ENCODE results near the gene UST.

UST gene

DNA sequence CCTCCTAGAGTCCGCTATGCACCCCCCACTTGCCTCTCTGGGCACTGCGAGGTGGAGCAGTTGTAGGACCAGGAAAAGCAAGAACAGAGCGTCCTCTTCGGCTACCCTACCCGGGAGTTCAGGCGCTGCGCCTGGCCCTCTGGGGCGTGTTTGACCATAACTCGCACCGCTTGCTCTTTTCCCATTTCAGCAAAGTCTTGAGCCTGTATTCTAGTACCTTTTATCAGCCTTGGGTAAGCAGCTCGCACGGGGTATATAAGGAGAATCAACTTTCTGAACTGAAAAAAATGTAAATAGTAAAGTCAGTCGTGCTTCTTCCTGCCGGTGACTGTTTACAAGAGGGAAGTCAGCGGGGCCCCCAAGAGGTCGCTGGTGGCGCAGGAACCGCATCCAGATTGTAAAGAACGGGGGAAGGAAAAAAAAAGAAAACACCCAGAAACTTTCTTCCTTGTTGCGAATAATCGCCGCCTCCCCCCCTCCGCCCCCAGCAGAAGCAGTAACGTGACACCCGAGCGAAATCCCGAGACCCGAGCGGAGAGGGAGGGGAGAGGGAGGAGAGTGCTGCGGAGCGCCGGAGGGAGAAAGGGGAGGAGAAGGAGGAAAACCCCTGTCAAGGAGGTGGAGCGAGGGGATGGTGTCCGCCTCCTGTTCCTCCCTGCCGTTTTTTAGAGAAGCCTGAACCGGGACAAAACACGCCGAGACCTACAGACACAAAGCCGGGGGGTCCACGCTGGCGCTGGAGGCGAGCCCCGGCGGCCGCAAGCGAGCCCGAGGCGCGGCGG, at the start of gene UST:
Gene UST (plus strand): TSS at position 668 of the 782 bp plus-strand sequence. CDS start 401 bp downstream, outside the sequence.
- peak within 1 kb of the TSS; percentile 45 for H3K27ac ChIP-seq
- no peak for TF ChIP-seq ZFX (IDR thresholded peaks at IDR 0.05; ENCODE audit: borderline replicate concordance)
- TF ChIP-seq, protein P1, sequence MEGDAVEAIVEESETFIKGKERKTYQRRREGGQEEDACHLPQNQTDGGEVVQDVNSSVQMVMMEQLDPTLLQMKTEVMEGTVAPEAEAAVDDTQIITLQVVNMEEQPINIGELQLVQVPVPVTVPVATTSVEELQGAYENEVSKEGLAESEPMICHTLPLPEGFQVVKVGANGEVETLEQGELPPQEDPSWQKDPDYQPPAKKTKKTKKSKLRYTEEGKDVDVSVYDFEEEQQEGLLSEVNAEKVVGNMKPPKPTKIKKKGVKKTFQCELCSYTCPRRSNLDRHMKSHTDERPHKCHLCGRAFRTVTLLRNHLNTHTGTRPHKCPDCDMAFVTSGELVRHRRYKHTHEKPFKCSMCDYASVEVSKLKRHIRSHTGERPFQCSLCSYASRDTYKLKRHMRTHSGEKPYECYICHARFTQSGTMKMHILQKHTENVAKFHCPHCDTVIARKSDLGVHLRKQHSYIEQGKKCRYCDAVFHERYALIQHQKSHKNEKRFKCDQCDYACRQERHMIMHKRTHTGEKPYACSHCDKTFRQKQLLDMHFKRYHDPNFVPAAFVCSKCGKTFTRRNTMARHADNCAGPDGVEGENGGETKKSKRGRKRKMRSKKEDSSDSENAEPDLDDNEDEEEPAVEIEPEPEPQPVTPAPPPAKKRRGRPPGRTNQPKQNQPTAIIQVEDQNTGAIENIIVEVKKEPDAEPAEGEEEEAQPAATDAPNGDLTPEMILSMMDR (IDR thresholded peaks at IDR 0.05) = peak; percentile 29

DNA sequence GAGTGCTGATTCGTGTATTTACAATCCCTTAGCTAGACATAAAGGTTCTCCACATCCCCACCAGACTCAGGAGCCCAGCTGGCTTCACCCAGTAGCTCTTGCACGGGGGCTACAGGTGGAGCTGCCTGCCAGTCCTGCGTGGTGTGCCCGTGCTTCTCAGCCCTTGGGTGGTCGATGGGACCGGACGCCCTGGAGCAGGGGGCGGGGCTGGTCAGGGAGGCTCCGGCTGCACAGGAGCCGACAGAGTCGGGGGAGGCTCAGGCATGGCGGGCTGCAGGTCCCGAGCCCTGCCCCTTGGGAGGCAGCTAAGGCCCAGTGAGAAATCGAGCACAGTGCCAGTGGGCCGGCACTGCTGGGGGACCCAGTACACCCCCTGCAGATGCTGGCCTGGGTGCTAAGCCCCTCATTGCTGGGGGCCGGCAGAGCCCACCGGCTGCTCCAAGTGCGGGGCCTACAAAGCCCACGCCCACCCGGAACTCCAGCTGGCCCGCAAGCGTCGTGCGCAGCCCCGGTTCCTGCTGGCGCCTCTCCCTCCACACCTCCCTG, 48.9 kb upstream of the UST start:
- TF ChIP-seq ZFX (IDR thresholded peaks at IDR 0.05; ENCODE audit: borderline replicate concordance) = no peak
- TF ChIP-seq, protein P1 (IDR thresholded peaks at IDR 0.05) = no peak
- H3K27ac ChIP-seq = no peak overlapping the region

- no peak overlapping the region for H3K27ac ChIP-seq
- TF ChIP-seq, protein P1 (IDR thresholded peaks at IDR 0.05) = no peak
- TF ChIP-seq ZFX (IDR thresholded peaks at IDR 0.05; ENCODE audit: borderline replicate concordance) = no peak
Measured at GRCh38 chr6:148698671-148699180, 48.1 kb upstream of the UST start.

GRCh38 chr6:148700047-148700715, 46.6 kb upstream of the UST start:
- no peak overlapping the region for H3K27ac ChIP-seq

GRCh38 chr6:148700741-148701311, 46.0 kb upstream of the UST start:
- TF ChIP-seq, protein P1 (IDR thresholded peaks at IDR 0.05) = 0 out of 2 replicates have a peak, but pooled peaks have one; percentile 2
- TF ChIP-seq ZFX (IDR thresholded peaks at IDR 0.05; ENCODE audit: borderline replicate concordance) = no peak
- H3K27ac ChIP-seq = 0 out of 2 replicates have a peak overlapping the region, but pooled peaks have one; percentile 2

More at GRCh38 chr6:148700047-148700715, 46.6 kb upstream of the UST start:
- TF ChIP-seq ZFX (IDR thresholded peaks at IDR 0.05; ENCODE audit: borderline replicate concordance) = no peak
- TF ChIP-seq, protein P1 (IDR thresholded peaks at IDR 0.05) = no peak

DNA sequence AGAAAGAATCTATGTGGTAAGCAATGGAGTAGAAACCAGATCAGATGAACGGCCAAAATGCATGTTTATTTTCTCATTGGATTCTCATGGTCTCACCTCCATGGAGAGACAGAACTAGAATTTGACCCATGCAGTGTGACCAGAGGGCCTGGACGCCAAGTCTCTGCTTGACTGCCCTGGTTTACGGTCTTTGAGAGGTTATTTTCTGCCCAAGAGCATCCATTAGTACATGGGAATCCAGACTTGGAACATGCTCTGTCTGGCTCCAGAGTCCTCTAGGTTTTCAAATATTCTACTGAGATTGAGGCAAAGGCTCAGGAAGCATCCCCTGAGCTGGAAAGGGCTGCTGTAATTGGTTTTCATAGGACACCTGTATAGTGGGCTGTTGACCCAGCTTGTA, 45.5 kb upstream of the UST start:
- TF ChIP-seq ZFX (IDR thresholded peaks at IDR 0.05; ENCODE audit: borderline replicate concordance) = no peak
- TF ChIP-seq, protein P1 (IDR thresholded peaks at IDR 0.05) = no peak
- H3K27ac ChIP-seq = 0 out of 2 replicates have a peak overlapping the region, but pooled peaks have one; percentile 2
